K562 (cell line): Measurements from ENCODE around the gene CHM. TPM values are rescaled to one million over a fixed set of nuclear protein-coding genes. Genes with fewer than 3 reads are reported as not detected.
A peak's percentile ranks its signal among the peaks of the same experiment; 100 is the strongest.

Experiments
- ATAC-seq: fragments of 200-7000 bp; cut with Tn5 transposase; 3 replicates; pipeline ENCODE4 v1.9.1; 2020; ENCODE audit warnings: moderate library complexity
- Bru-seq: library from RNA; stranded (reverse); fragments of 400-500 nt; gene quantifications from one replicate; lab custom pipeline; 2021; lab: Mats Ljungman, UMichigan
- BruChase-seq, 2 experiments: library from RNA; stranded (reverse); fragments of 400-500 nt; gene quantifications; one replicate each; lab custom pipeline; 2021; lab: Mats Ljungman, UMichigan
- BruUV-seq: library from RNA; stranded (reverse); fragments of 400-500 nt; replicated peaks from 2 replicates; lab custom pipeline; 2021; lab: Mats Ljungman, UMichigan
- CTCF ChIA-PET: fragments of 300-600 bp; formaldehyde crosslinking; extraction: SDS; loops from one replicate; lab custom pipeline; 2021; ENCODE audit warnings: low intra/inter-chr PET ratio; lab: Yijun Ruan, JAX
- POLR2A ChIA-PET: fragments of 300-600, 350-650 bp; sonication (Branson Sonifier 250); formaldehyde crosslinking; extraction: SDS; loops from one replicate; lab custom pipeline; 2021; ENCODE audit warnings: antibody characterized with exemption, inconsistent platforms; lab: Yijun Ruan, JAX
- DNase-seq, 4 experiments: peaks; one replicate each; pipeline versions ENCODE4 v3.0.0 to v3.0.0-alpha.2; 2011 to 2018; ENCODE audit warnings: low spot score in 3 of 4, mixed read lengths in 3 of 4; ENCODE audit errors: extremely low read depth in 1 of 4
- FAIRE-seq: peaks from 2 replicates; lab custom pipeline; 2011; peaks lifted over from hg19 to GRCh38; lab: Jason Lieb, UNC
- H2AFZ ChIP-seq: 2 replicates; pipeline ENCODE4 v1.6.0; 2011; ENCODE audit warnings: low read depth, low read length, control low read depth, inconsistent platforms
- H3K27ac ChIP-seq: fragments of 200-600 bp; 3 replicates; pipeline ENCODE4 v1.8.0; 2011; ENCODE audit warnings: low read depth, mild to moderate bottlenecking, control low read depth, inconsistent platforms, low read length, moderate library complexity, mixed read lengths; ENCODE audit errors: extremely low read depth
- H3K27me3 ChIP-seq, 2 experiments: fragments of 300-600 bp in 1 of 2; 2 replicates in 1 of 2; 3 replicates in 1 of 2; pipeline versions ENCODE4 v1.6.0 to v1.8.0; 2011; ENCODE audit warnings: inconsistent platforms in 2 of 2, low read length in 2 of 2, mild to moderate bottlenecking in 1 of 2, mixed read lengths in 1 of 2, moderate library complexity in 1 of 2; ENCODE audit not compliant: control insufficient read depth in 2 of 2, insufficient read depth in 2 of 2
- H3K36me3 ChIP-seq: fragments of 300-600 bp; 3 replicates; pipeline ENCODE4 v1.8.0; 2011; ENCODE audit warnings: mild to moderate bottlenecking, low read length, inconsistent platforms; ENCODE audit not compliant: control insufficient read depth, insufficient read depth
- H3K4me1 ChIP-seq, 2 experiments: fragments of 200-600 bp in 1 of 2; replicated peaks in 1 of 2; 2 replicates in 1 of 2; 3 replicates in 1 of 2; pipeline versions ENCODE4 v1.5.1 to v1.8.0; 2011; ENCODE audit warnings: inconsistent platforms in 2 of 2, low read length in 2 of 2, mild to moderate bottlenecking in 1 of 2, mixed read lengths in 1 of 2, moderate library complexity in 1 of 2; ENCODE audit not compliant: control insufficient read depth in 2 of 2, insufficient read depth in 2 of 2
- H3K4me2 ChIP-seq: 2 replicates; pipeline ENCODE4 v1.6.1; 2011; ENCODE audit warnings: low read length, control low read depth, inconsistent platforms, mixed read lengths; ENCODE audit not compliant: insufficient read depth
- H3K4me3 ChIP-seq: fragments of 200-600 bp; sonication (generic), shearing (Covaris generic); 2 replicates; pipeline ENCODE4 v1.5.1; 2016; ENCODE audit warnings: control low read depth, inconsistent platforms
- H3K79me2 ChIP-seq: fragments of 200-600 bp; 3 replicates; pipeline ENCODE4 v1.8.0; 2011; ENCODE audit warnings: low read length, inconsistent platforms; ENCODE audit not compliant: control insufficient read depth, insufficient read depth
- H3K9ac ChIP-seq, 2 experiments: 2 replicates each; pipeline versions ENCODE4 v1.6.0 to v1.6.1; 2011; ENCODE audit warnings: low read depth in 2 of 2, low read length in 2 of 2, control low read depth in 1 of 2, inconsistent platforms in 1 of 2, mild to moderate bottlenecking in 1 of 2, mixed read lengths in 1 of 2; ENCODE audit not compliant: insufficient read depth in 1 of 2
- H3K9me1 ChIP-seq: one replicate; pipeline ENCODE4 v1.6.0; 2011; ENCODE audit warnings: inconsistent platforms, mild to moderate bottlenecking, low read length, moderate library complexity; ENCODE audit not compliant: control insufficient read depth, insufficient read depth
- H3K9me3 ChIP-seq: replicated peaks from 2 replicates; pipeline ENCODE4 v1.5.1; 2011; ENCODE audit warnings: low read depth, low read length, inconsistent platforms; ENCODE audit not compliant: control insufficient read depth, insufficient read depth
- H4K20me1 ChIP-seq: replicated peaks from 2 replicates; pipeline ENCODE4 v1.6.1; 2011; ENCODE audit warnings: low read length, inconsistent platforms, mixed read lengths; ENCODE audit not compliant: control insufficient read depth, insufficient read depth
- ARID1B ChIP-seq: fragments of 450-650 bp; IDR thresholded peaks from 2 replicates; pipeline ENCODE4 v1.6.1; 2016; ENCODE audit warnings: antibody characterized with exemption, mild to moderate bottlenecking, inconsistent platforms
- GATAD2A ChIP-seq: fragments of 450-650 bp; IDR thresholded peaks from 2 replicates; pipeline ENCODE4 v1.6.1; 2017
- KLF1 ChIP-seq: fragments of 450-650 bp; IDR thresholded peaks from 2 replicates; pipeline ENCODE4 v1.6.1; 2016; ENCODE audit warnings: missing genetic modification characterization, missing compliant biosample characterization
- LARP7 ChIP-seq: fragments of 450-650 bp; IDR thresholded peaks from 2 replicates; pipeline ENCODE4 v1.6.1; 2016
- TGIF2 ChIP-seq: sonication (generic); formaldehyde crosslinking; IDR thresholded peaks from 2 replicates; pipeline ENCODE4 v1.8.1; 2022; ENCODE audit warnings: mild to moderate bottlenecking, missing genetic modification reagents, moderate library complexity
- TSHZ1 ChIP-seq: fragments of 250-450 bp; sonication (Bioruptor Pico); IDR thresholded peaks from 2 replicates; pipeline ENCODE4 v1.4.0; 2020; ENCODE audit warnings: mild to moderate bottlenecking, moderate library complexity
- ZEB2 ChIP-seq: fragments of 450-650 bp; IDR thresholded peaks from 2 replicates; pipeline ENCODE4 v1.6.1; 2016
- WGBS: fragments of 100-300 bp; shearing (Covaris generic); methylation state at CpG from one replicate; pipeline ENCODE4 v1.1.6; 2016; ENCODE audit warnings: low coverage, mixed read lengths; ENCODE audit not compliant: insufficient coverage; ENCODE audit errors: missing lambda C conversion rate; 5-methylcytosine and 5-hydroxymethylcytosine counted together
- in situ Hi-C: fragments of 300-500 bp; cut with MboI; formaldehyde crosslinking; loops from 4 replicates; pipeline ENCODE4 v1.15.0; 2018; ENCODE audit warnings: inconsistent platforms, mixed read lengths
- intact Hi-C: fragments of 100-400 bp; cut with micrococcal nuclease; formaldehyde crosslinking; loops from 2 replicates; pipeline ENCODE4 v1.14.2; 2022
- long read RNA-seq, 3 experiments: library from polyadenylated mRNA in 2 of 3; library from RNA in 1 of 3; unstranded in 2 of 3; stranded (forward) in 1 of 3; transcript quantifications; one replicate each; pipeline ENCODE4 v2.0.0, GENCODE V29; 2019 to 2022
- polyA minus RNA-seq, 3 experiments: library from RNA; depleted of rRNA, polyadenylated mRNA; stranded (reverse); fragments of >200 nt; gene quantifications; 2 replicates each; pipeline ENCODE4 v1.2.3, GENCODE V29; 2011
- polyA plus RNA-seq, 8 experiments: library from polyadenylated mRNA; depleted of rRNA in 4 of 8; stranded (reverse) in 5 of 8; unstranded in 3 of 8; fragments of >200 nt; fragmentation: Nextera tagmentation in 2 of 8; fragmentation: Illumina TruSeq in 1 of 8; extraction: Ambion mirVana in 2 of 8; extraction: Trizol in 1 of 8; gene quantifications; 2 replicates each; pipeline versions ENCODE4 v1.2.1 to v1.2.3, GENCODE V29; 2011 to 2014; ENCODE audit warnings: inconsistent platforms in 1 of 8, missing spikeins in 1 of 8
- total RNA-seq, 7 experiments: library from RNA; depleted of rRNA in 6 of 7; stranded (reverse); fragments of >200 nt in 6 of 7; fragmentation: Illumina TruSeq in 2 of 7; extraction: Trizol in 2 of 7; gene quantifications; 2 replicates each; pipeline versions ENCODE4 v1.2.1 to v1.2.3, GENCODE V29; 2011 to 2021; ENCODE audit warnings: low replicate concordance in 1 of 7
- TF ChIP-seq, protein P1 (sequence below): fragments of 450-650 bp; IDR thresholded peaks from 2 replicates; pipeline ENCODE4 v1.6.1; 2016; ENCODE audit warnings: antibody characterized with exemption
- TF ChIP-seq, protein P2 (sequence below): fragments of 450-650 bp; IDR thresholded peaks from 2 replicates; pipeline ENCODE4 v1.6.1; 2016; ENCODE audit warnings: mild to moderate bottlenecking

Gene CHM
- 8.6 and 19.1 TPM in 2 replicates for total RNA-seq (2011; cell fraction: chromatin; rRNA removed; ENCODE audit: low replicate concordance)
- total RNA-seq (2011; cell fraction: nucleolus; rRNA removed) = 4.0 and 5.0 TPM in 2 replicates
- total RNA-seq (2011; cell fraction: nucleoplasm; rRNA removed) = 11.7 and 12.7 TPM in 2 replicates
- 2.2 and 3.1 TPM in 2 replicates for total RNA-seq (2014; rRNA removed)
- total RNA-seq (2014; rRNA removed; fragmentation: Illumina TruSeq; extraction: Trizol) = 5.3 and 6.2 TPM in 2 replicates
- total RNA-seq (2015; rRNA removed; fragmentation: Illumina TruSeq; extraction: Trizol) = 7.5 and 7.9 TPM in 2 replicates
- 4.6 and 5.5 TPM in 2 replicates for total RNA-seq (2021)
- polyA plus RNA-seq (2011; rRNA removed) = 4.9 and 9.0 TPM in 2 replicates
- 2.4 and 2.9 TPM in 2 replicates for polyA plus RNA-seq (2011; cell fraction: cytosol; rRNA removed)
- 2.9 and 3.4 TPM in 2 replicates for polyA plus RNA-seq (2011; cell fraction: nucleus; rRNA removed)
- 4.3 and 6.7 TPM in 2 replicates for polyA plus RNA-seq (2012)
- 4.4 and 4.8 TPM in 2 replicates for polyA plus RNA-seq (2014; fragmentation: Illumina TruSeq; extraction: Trizol)
- polyA plus RNA-seq (2014; fragmentation: Nextera tagmentation; extraction: Ambion mirVana) = 1 to 10 TPM; 3.9 to 4.3 TPM
- polyA plus RNA-seq (2014; rRNA removed) = 3.0 and 3.1 TPM in 2 replicates
- 7.0 and 8.6 TPM in 2 replicates for polyA minus RNA-seq (2011; rRNA and poly(A)+ RNA removed)
- 1.1 and 2.6 TPM in 2 replicates for polyA minus RNA-seq (2011; cell fraction: cytosol; rRNA and poly(A)+ RNA removed)
- polyA minus RNA-seq (2011; cell fraction: nucleus; rRNA and poly(A)+ RNA removed) = 8.8 and 12.0 TPM in 2 replicates
- Bru-seq, nascent RNA = percentile 55 among the genes with signal in this experiment
- BruChase-seq, experiment 1, labeled RNA remaining after a 2-hour chase = percentile 57 among the genes with signal in this experiment
- BruChase-seq, experiment 2, labeled RNA remaining after a 6-hour chase = percentile 55 among the genes with signal in this experiment
- long read RNA-seq, experiment 1, full-length matches to known transcripts = 4 of 7 reads
- long read RNA-seq, experiment 1, partial matches to known transcripts = 1 of 7 reads
- long read RNA-seq, experiment 1, other reads (novel, unspliced or antisense) = 2 of 7 reads
- long read RNA-seq, experiment 2, partial matches to known transcripts = 0 of 2 reads
- long read RNA-seq, experiment 2, other reads (novel, unspliced or antisense) = 2 of 2 reads
- long read RNA-seq, experiment 3, partial matches to known transcripts = 2 of 2 reads
- long read RNA-seq, experiment 3, other reads (novel, unspliced or antisense) = 0 of 2 reads

GRCh38 chrX:86047174-86047935, at the start of gene CHM:
TSS of gene CHM (minus strand) at chrX:86047558. CDS start at chrX:86047532, 26 bp downstream.
- WGBS = 6% methylated on average over 25 of the region's 25 CpGs
- DNase-seq = peak; percentile 67 to 85 (median 72)
- Histone ChIP-seq H3K36me3 (no peaks in the 10 kb centered on the region), H3K9me3 (no peaks in the 10 kb centered on the region), H3K9me1 (no peaks in the 10 kb centered on the region), H3K27me3 (no peaks in the 10 kb centered on the region), H2AFZ (peak within 1 kb of the TSS; percentile 91), H3K4me1 (no peaks in the 10 kb centered on the region; a peak in 2 of 5 replicates), H3K79me2 (peaks cover 17% of the 10 kb centered on the region; the same call in 2 of the 3 replicates), H3K4me2 (peak within 1 kb of the TSS; percentile 82), H3K4me3 (peak within 1 kb of the TSS; percentile 47), H4K20me1 (no peaks in the 10 kb centered on the region), H3K9ac (peak within 1 kb of the TSS; percentile 66 to 74; a peak in 3 of 4 replicates), H3K27ac (peak within 1 kb of the TSS; percentile 87)
- POLR2A ChIA-PET = interaction anchor here (0.6 to 0.9 kb wide), 2 partner anchors 13 to 666 kb away, joined by 3 read pairs; no protein-coding TSS in a partner anchor
- intact Hi-C loops (no loop called here), in situ Hi-C loops (no loop called here)
- peak; percentile 91 for FAIRE-seq
- CTCF ChIA-PET = no interaction called here
- no TSS peak for BruUV-seq
- peak; percentile 96 for ATAC-seq
- TF ChIP-seq KLF1 (tag) (no peak), GATAD2A (no peak), ARID1B (peak; percentile 79), TGIF2 (CRISPR knock-in tag) (no peak), LARP7 (no peak), ZEB2 (0 out of 2 replicates have a peak, but pooled peaks have one; percentile 11), TSHZ1 (CRISPR knock-in tag) (no peak)
- TF ChIP-seq, protein P1, sequence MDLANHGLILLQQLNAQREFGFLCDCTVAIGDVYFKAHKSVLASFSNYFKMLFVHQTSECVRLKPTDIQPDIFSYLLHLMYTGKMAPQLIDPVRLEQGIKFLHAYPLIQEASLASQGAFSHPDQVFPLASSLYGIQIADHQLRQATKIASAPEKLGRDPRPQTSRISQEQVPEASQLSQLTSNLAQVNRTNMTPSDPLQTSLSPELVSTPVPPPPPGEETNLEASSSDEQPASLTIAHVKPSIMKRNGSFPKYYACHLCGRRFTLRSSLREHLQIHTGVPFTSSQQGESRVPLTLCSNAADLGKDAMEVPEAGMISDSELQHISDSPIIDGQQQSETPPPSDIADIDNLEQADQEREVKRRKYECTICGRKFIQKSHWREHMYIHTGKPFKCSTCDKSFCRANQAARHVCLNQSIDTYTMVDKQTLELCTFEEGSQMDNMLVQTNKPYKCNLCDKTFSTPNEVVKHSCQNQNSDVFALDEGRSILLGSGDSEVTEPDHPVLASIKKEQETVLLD = no peak
- TF ChIP-seq, protein P2, sequence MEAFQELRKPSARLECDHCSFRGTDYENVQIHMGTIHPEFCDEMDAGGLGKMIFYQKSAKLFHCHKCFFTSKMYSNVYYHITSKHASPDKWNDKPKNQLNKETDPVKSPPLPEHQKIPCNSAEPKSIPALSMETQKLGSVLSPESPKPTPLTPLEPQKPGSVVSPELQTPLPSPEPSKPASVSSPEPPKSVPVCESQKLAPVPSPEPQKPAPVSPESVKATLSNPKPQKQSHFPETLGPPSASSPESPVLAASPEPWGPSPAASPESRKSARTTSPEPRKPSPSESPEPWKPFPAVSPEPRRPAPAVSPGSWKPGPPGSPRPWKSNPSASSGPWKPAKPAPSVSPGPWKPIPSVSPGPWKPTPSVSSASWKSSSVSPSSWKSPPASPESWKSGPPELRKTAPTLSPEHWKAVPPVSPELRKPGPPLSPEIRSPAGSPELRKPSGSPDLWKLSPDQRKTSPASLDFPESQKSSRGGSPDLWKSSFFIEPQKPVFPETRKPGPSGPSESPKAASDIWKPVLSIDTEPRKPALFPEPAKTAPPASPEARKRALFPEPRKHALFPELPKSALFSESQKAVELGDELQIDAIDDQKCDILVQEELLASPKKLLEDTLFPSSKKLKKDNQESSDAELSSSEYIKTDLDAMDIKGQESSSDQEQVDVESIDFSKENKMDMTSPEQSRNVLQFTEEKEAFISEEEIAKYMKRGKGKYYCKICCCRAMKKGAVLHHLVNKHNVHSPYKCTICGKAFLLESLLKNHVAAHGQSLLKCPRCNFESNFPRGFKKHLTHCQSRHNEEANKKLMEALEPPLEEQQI = peak; percentile 50; the same call in 1 of the 2 replicates
